ENCODE results near the gene WNK2.

WNK2 gene

GRCh38 chr9:93220627-93221026 is 36.7 kb downstream of the WNK2 start:
- no peak for DNase-seq

GRCh38 chr9:93221044-93221443 is 37.1 kb downstream of the WNK2 start:
- no peak for DNase-seq

GRCh38 chr9:93222890-93223259 is 38.9 kb downstream of the WNK2 start:
- peak; percentile 28 for DNase-seq

GRCh38 chr9:93223260-93224180 is 39.6 kb downstream of the WNK2 start:
- DNase-seq, result peak; percentile 50

- DNase-seq, result no peak
Measured at GRCh38 chr9:93224591-93224990, 40.7 kb downstream of the WNK2 start.

- peak; percentile 55 for DNase-seq
Measured at GRCh38 chr9:93225417-93225816, 41.5 kb downstream of the WNK2 start.

GRCh38 chr9:93225892-93226291 is 42.0 kb downstream of the WNK2 start:
- DNase-seq, result no peak

GRCh38 chr9:93226819-93227218 is 42.9 kb downstream of the WNK2 start:
- no peak for DNase-seq

GRCh38 chr9:93228030-93228429 is 44.1 kb downstream of the WNK2 start:
- no peak for DNase-seq

- DNase-seq, result no peak
Measured at GRCh38 chr9:93228453-93228852, 44.5 kb downstream of the WNK2 start.

- DNase-seq, result no peak
Measured at GRCh38 chr9:93229636-93230035, 45.7 kb downstream of the WNK2 start.

- no peak for DNase-seq
Measured at GRCh38 chr9:93230185-93230584, 46.2 kb downstream of the WNK2 start.

- DNase-seq, result no peak
Measured at GRCh38 chr9:93230601-93231000, 46.7 kb downstream of the WNK2 start.

GRCh38 chr9:93231121-93231694 is 47.3 kb downstream of the WNK2 start:
- peak; percentile 53 for DNase-seq

- DNase-seq, result no peak
Measured at GRCh38 chr9:93231716-93232115, 47.8 kb downstream of the WNK2 start.

- DNase-seq, result no peak
Measured at GRCh38 chr9:93232388-93232960, 48.5 kb downstream of the WNK2 start.

GRCh38 chr9:93233033-93233432 is 49.1 kb downstream of the WNK2 start:
- no peak for DNase-seq

GRCh38 chr9:93234600-93234999 is 50.7 kb downstream of the WNK2 start:
- no peak for DNase-seq

- DNase-seq, result no peak
Measured at GRCh38 chr9:93235300-93235960, 51.5 kb downstream of the WNK2 start.

GRCh38 chr9:93236541-93237206 is 52.7 kb downstream of the WNK2 start:
- no peak for DNase-seq

GRCh38 chr9:93237540-93237939 is 53.6 kb downstream of the WNK2 start:
- peak; percentile 78 for DNase-seq

- no peak for DNase-seq
Measured at GRCh38 chr9:93238953-93239925, 55.3 kb downstream of the WNK2 start.

Measured in hematopoietic multipotent progenitor cell treated with erythropoietin and hydrocortisone succinate and interleukin-3 and kit ligand, for 4 days (in vitro differentiated cells).